ENCODE results near the gene LRP1B. TPM values are rescaled to one million over a fixed set of nuclear protein-coding genes. Genes with fewer than 3 reads are reported as not detected.

LRP1B gene
- total RNA-seq, 1 donor from 2014 or later, result 0.08 TPM

DNA sequence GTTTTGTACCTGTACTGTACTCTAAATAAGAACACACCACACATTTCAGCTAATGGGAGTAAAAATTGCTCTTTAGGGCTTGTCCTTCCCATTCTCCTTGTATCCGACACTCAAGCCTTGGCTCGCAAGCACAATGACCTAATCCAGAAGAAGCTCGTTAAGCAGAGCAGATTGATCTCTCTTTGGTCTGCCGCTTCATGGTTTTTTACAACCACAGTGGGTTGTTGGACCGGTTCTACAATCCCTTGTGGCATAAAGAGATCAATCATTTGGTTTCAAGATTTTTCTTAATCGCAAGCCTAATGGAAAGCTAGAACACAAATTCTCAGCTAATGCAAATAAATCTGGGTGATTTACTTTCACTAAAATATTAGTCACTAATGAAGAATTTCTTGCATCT is 662.1 kb downstream of the LRP1B start:
- no peak for ATAC-seq (ENCODE audit: poor library complexity)
- no peak for DNase-seq
- intact Hi-C loops (cut with DNase I), result no loop called here

DNA sequence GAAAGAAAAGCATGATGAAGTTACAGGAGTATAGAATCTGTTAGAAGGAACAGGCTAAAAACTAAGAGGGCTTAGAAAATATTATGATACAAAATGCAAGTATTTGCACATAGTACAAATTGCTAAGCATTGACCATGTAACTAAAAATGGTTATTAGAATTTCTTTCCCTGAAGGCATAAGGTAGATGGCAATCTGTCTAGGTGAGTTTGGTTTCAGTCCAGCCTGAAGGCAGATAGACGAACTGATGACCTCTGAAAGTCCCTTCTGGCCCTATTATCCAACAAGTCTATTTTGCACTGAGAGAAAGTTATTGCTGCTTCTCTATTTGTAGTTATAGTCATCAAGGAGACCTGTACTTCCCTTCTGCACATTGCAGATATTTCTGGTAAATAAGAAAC is 663.5 kb downstream of the LRP1B start:
- intact Hi-C loops (cut with DNase I), result no loop called here
- DNase-seq (no peak), ATAC-seq (ENCODE audit: poor library complexity) (no peak)

DNA sequence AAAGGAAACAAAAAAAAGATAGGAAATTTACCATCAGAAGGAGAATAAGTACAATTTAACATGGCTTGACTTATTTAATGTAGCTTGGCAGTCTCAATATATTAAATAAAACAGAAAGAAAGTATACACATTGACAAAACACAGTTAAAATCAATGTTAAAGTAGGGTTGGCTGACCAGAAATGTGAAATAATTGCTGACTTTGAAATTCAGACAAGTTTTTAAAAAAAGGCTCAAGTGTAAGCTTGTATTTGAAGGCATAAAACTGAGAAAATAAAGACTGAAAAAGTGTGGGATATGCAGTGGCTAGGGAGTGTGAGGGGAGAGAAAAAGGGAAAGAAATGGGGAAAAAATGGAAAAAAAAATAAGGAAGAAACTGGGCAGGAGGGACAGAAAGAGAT is 665.8 kb downstream of the LRP1B start:
- ATAC-seq (ENCODE audit: poor library complexity) (no peak), DNase-seq (no peak)
- intact Hi-C loops (cut with DNase I), result no loop called here

GRCh38 chr2:141458351-141458750 is 672.5 kb downstream of the LRP1B start:
- intact Hi-C loops (cut with DNase I), result no loop called here
- ATAC-seq (ENCODE audit: poor library complexity), result no peak
- no peak for DNase-seq

DNA sequence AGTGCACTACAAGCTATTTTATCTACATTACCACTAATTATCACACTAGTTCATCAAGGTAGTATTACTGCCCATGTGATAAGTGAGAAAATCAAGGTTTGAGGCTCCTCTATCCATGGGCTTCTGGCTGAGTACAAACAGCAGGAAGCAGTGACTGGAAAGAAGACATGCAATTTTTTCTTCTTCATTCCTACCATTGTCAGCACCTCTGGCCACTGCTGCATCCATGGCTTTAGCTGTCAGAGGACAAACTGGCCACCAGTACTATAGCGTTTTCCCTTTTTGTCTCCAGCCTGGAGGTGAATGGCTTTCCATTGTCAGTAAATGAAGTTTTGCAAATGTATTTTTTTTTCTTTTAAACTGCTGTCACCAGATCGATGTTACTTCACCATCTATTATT is 674.9 kb downstream of the LRP1B start:
- intact Hi-C loops (cut with DNase I), result no loop called here
- DNase-seq (no peak), ATAC-seq (ENCODE audit: poor library complexity) (no peak)

DNA sequence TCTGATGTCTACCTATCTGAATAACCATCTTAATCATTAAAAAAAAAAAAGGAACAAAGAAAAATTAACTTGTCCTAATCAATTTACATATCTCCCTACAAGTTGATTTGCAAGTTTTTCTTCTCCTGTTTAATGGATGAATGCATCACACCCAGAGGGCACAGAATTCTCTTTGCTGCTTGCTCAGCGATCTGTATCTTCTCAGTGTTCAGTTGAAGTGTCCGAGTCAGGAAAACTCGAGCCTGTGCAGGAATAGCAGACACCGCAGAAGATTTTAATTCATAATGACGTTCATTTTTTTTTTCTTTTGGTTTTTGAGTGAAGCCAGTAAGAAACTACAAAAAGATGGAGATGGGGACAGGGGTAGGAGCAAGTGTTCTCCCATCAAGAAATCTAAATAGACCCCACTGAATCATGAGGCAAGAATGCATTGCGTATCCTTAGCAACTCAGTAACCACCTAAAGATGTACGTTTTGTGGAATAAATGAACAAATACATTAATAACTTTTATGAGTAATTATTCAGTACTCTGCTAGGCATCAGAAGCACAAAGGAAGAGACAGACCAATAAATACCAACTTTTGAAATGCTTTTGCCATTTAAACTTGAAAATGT is 675.5 kb downstream of the LRP1B start:
- intact Hi-C loops (cut with DNase I), result no loop called here
- ATAC-seq (ENCODE audit: poor library complexity) (no peak), DNase-seq (no peak)

- DNase-seq (no peak), ATAC-seq (ENCODE audit: poor library complexity) (no peak)
- intact Hi-C loops (cut with DNase I), result no loop called here
These were observed 690.7 kb downstream of the LRP1B start for GRCh38 chr2:141440072-141440635.

GRCh38 chr2:141439524-141439923 is 691.3 kb downstream of the LRP1B start:
- DNase-seq, result no peak
- intact Hi-C loops (cut with DNase I), result no loop called here
- no peak for ATAC-seq (ENCODE audit: poor library complexity)

DNA sequence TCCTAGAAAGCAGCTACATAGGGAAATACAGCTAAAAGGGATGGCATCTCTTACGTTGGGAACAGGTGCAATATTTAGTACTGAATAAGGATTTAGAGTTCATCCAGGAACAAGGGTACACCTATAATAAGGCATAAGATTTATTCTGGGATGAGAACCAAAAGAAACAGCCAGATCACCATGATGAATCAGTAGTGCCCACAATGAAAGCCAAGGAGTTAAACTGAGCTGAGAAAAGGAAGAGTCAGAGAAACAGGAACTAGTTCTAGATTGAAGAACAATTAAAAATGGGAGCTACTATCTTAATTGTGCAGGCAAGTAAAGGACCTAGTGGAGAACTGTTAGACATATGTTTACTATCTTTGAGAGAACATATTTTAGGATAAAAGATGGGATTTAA is 692.3 kb downstream of the LRP1B start:
- ATAC-seq (ENCODE audit: poor library complexity), result no peak
- DNase-seq, result no peak
- intact Hi-C loops (cut with DNase I), result no loop called here

DNA sequence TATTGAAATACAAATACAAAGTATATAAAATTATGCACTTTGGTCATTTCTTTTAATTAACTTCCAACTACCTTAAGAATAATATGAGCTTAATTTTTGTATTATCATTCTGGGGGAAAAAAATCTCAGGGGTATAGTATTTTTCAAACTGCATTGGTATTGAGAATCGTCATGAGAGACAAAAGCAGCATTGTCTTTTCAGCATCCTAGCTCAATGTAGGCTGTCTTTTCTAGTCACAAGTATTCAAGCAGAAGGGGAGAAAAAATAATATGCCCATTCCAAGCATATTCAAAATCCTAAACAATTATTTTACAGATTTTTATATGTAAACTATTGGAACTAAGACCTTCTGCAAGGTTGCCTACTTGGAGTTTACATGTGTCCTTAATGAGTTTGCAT is 693.3 kb downstream of the LRP1B start:
- ATAC-seq (ENCODE audit: poor library complexity) (no peak), DNase-seq (no peak)
- intact Hi-C loops (cut with DNase I), result no loop called here

- no peak for ATAC-seq (ENCODE audit: poor library complexity)
- no peak for DNase-seq
- intact Hi-C loops (cut with DNase I), result no loop called here
These were observed 707.7 kb downstream of the LRP1B start for GRCh38 chr2:141423124-141423523.

DNA sequence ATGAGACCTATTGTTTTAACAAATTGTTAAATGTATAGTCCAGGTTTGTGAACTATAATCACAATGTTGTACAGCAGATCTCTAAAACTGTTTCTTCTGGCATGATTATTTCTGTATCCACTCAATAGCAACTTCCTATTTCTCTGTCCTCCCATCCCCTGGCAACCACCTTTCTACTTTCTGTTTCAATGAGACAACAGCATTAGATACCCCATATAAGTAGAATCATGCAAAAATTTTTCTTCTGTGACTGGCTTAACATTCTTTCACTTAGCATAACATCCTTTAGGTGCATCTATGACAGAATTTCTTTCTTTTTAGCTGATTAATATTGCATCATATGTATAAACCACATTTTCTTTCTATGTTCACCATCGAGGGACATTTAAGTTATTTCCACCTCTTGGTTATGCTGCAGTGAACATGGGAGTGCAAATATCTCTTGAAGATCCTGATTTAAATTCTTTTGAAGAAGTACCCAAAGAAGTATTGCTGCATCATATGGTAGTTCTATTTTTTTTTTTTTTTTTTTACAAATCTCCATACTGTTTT is 713.5 kb downstream of the LRP1B start:
- intact Hi-C loops (cut with DNase I), result no loop called here
- DNase-seq (no peak), ATAC-seq (ENCODE audit: poor library complexity) (no peak)

DNA sequence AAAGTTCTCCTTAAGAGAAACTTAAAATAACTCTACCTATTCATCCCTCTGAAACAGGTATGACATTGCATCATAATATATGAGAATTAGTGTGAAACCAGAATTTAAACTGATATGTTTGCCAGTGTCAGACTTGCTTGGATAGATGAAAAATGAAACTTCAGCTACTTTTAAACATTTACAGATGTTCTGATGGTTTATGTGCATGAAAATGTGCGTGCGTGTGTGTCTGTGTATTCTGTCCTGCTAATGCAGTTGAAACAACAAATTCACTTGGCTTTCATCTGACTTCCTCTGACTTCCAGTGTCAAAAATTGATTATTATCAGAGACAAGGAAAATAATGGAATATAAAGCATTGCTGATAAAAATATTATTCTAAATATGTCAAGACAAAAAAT is 719.4 kb downstream of the LRP1B start:
- DNase-seq, result no peak
- ATAC-seq (ENCODE audit: poor library complexity), result no peak
- intact Hi-C loops (cut with DNase I), result no loop called here

DNA sequence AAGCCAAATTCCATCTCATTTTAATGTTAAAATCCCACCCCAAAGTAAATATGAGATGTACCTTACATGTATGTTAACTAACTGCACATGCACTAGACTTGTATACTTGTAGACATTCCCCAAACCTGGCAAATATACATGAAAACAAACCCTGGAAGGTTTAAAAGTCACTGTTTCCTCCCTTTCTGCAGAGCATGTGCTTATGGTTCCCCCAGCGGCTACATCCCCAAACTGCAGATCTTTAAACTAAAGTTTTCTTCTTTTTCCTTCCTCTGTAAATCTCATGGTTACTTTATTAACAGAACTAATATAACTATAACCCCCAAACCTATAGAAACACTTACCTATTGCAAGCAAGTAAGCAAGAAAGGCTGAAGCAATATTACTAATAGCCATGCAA is 731.5 kb downstream of the LRP1B start:
- ATAC-seq (ENCODE audit: poor library complexity) (no peak), DNase-seq (no peak)
- intact Hi-C loops (cut with DNase I), result no loop called here

DNA sequence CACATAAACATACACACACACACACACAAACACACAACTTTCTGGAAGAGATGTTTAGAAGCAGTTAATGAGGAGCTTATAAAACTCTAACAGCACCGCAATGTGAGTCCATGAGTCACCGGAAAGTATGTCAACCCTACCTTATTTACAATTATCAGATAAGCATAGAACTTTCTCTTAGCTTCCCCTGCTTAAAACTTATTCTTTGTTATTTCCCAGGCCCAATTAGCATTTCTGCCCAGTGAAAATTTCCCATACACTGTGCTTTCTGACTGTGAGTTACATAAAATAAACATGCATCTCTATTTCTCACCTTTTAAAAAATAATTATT is 737.6 kb downstream of the LRP1B start:
- DNase-seq (no peak), ATAC-seq (ENCODE audit: poor library complexity) (no peak)
- intact Hi-C loops (cut with DNase I), result no loop called here

DNA sequence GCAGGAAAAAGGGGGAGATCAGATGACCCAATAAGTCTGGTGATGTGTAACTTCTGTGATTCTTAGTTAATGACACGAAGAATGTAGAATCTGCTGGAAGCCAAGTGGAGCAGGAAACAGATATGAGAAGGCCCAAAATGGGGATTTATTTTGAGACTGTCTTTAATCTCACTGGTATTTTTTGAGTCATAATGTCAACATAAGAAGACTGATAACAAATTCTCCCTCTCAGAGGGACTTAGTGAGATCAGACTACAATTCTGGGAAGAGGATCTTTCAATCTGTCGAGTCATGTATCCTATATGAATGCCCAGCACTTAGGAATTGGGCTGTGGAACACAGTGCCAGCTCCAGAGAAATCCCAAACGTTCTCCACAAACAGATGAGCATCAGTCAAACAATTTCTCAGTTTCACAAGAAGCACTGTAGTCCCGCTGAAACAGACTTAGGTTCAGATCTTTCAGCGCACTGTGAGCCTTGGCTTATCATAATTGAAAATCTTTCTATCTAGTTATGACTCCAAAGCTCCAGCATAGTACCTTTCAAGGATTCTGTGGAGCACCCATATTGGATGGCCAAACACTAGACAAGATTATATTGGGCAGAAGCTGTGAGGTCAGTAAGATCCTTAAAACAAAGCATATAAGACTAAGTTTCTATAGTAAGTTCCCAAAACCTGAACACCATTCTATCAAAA is 738.2 kb downstream of the LRP1B start:
- no peak for ATAC-seq (ENCODE audit: poor library complexity)
- intact Hi-C loops (cut with DNase I), result no loop called here
- DNase-seq, result no peak

DNA sequence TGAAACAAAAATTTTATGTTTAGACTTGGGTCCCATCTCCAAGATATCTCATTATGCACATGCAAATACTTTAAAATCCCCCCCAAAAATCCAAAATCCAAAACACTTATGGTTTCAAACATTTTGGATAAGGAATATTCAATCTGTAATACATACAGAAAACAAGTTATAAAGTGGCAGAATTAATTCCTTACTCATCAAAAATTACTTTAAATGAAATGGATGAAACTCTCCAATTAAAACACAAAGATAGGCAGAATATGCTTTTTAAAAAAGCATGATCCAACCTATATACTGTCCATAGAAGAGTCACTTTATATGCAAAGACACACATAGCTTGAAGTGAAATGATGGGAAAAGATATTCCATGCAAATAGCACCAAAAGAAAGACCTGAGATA is 744.6 kb downstream of the LRP1B start:
- intact Hi-C loops (cut with DNase I), result no loop called here
- no peak for ATAC-seq (ENCODE audit: poor library complexity)
- no peak for DNase-seq

GRCh38 chr2:141384676-141385075 is 746.1 kb downstream of the LRP1B start:
- no peak for ATAC-seq (ENCODE audit: poor library complexity)
- DNase-seq, result no peak
- intact Hi-C loops (cut with DNase I), result no loop called here

DNA sequence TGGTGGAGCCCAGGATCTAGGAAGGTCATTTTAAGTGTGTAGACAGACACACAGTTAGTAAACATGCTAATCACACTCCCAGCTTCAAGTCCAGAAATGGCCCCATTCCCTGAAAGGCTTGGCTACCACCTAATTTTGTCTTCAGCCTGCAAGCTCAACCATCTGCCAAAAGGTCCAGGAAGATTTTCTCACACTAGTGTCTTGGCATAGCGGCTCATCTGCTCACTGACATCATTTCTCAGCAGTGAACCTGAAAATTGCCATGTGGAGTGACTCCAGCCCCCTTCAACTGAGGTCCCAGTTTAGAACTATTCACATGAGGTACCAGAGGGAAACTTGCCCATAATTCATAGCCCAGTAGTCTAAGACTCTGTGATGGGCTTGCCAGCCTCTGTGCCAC is 748.9 kb downstream of the LRP1B start:
- ATAC-seq (ENCODE audit: poor library complexity) (no peak), DNase-seq (no peak)
- intact Hi-C loops (cut with DNase I), result no loop called here
